KMS-11 (cell line): ENCODE data around the gene KCNK13.

Experiments used
- H2AFZ ChIP-seq: fragments of 200-600 bp; sonication (generic); 2 replicates; pipeline ENCODE4 v1.6.1; 2016; ENCODE audit warnings: antibody characterized with exemption, mixed run types, low read depth
- H3K27ac ChIP-seq: fragments of 200-600 bp; sonication (generic); 2 replicates; pipeline ENCODE4 v1.6.1; 2016; ENCODE audit warnings: mild to moderate bottlenecking, mixed run types
- H3K27me3 ChIP-seq: fragments of 200-600 bp; sonication (generic); 2 replicates; pipeline ENCODE4 v1.6.1; 2017; ENCODE audit warnings: mild to moderate bottlenecking, low read depth, mixed run types, moderate library complexity; ENCODE audit not compliant: insufficient read depth
- H3K36me3 ChIP-seq: fragments of 200-600 bp; sonication (generic); 2 replicates; pipeline ENCODE4 v1.6.1; 2017; ENCODE audit warnings: mild to moderate bottlenecking, mixed run types; ENCODE audit not compliant: insufficient read depth
- H3K4me1 ChIP-seq: fragments of 200-600 bp; sonication (generic); 2 replicates; pipeline ENCODE4 v1.6.1; 2016; ENCODE audit warnings: mild to moderate bottlenecking, low read depth, mixed run types; ENCODE audit not compliant: poor library complexity, severe bottlenecking
- H3K4me2 ChIP-seq: fragments of 200-600 bp; sonication (generic); 2 replicates; pipeline ENCODE4 v1.7.0; 2016; ENCODE audit warnings: mild to moderate bottlenecking, mixed run types
- H3K4me3 ChIP-seq: fragments of 200-600 bp; sonication (generic); IDR thresholded peaks from 2 replicates; pipeline ENCODE4 v1.6.1; 2017; ENCODE audit warnings: low read depth, low read length, mixed read lengths; ENCODE audit not compliant: insufficient read depth
- H3K79me2 ChIP-seq: fragments of 200-600 bp; sonication (generic); 2 replicates; pipeline ENCODE4 v1.6.1; 2016; ENCODE audit warnings: low read depth, mixed run types; ENCODE audit not compliant: insufficient read depth
- H3K9ac ChIP-seq: fragments of 200-600 bp; sonication (generic); 2 replicates; pipeline ENCODE4 v1.6.1; 2016; ENCODE audit warnings: mild to moderate bottlenecking, mixed run types
- H4K20me1 ChIP-seq: fragments of 200-600 bp; sonication (generic); 2 replicates; pipeline ENCODE4 v1.6.1; 2016; ENCODE audit warnings: mild to moderate bottlenecking, mixed run types; ENCODE audit not compliant: insufficient read depth
- CTCF ChIP-seq: fragments of 200-600 bp; sonication (generic); conservative IDR thresholded peaks from 2 replicates; pipeline ENCODE4 v1.6.1; 2017; ENCODE audit warnings: low read depth, mild to moderate bottlenecking, antibody characterized with exemption, low read length, moderate library complexity, mixed read lengths

Gene KCNK13

GRCh38 chr14:90132821-90133570, 71.2 kb downstream of the KCNK13 start:
- TF ChIP-seq CTCF = no peak
- H4K20me1 ChIP-seq = no peaks in the 10 kb centered on the region
- no peaks in the 10 kb centered on the region for H3K79me2 ChIP-seq
- H3K4me1 ChIP-seq = no peaks in the 10 kb centered on the region
- no peak overlapping the region for H3K4me2 ChIP-seq
- H3K9ac ChIP-seq = no peak overlapping the region
- no peak overlapping the region for H3K4me3 ChIP-seq
- H3K36me3 ChIP-seq = no peaks in the 10 kb centered on the region
- H3K27ac ChIP-seq = no peak overlapping the region
- H2AFZ ChIP-seq = no peak overlapping the region
- H3K27me3 ChIP-seq = no peaks in the 10 kb centered on the region

- no peaks in the 10 kb centered on the region for H3K27me3 ChIP-seq
- H3K79me2 ChIP-seq = no peaks in the 10 kb centered on the region
- no peak overlapping the region for H3K4me2 ChIP-seq
- H3K27ac ChIP-seq = no peak overlapping the region
- H3K4me3 ChIP-seq = no peak overlapping the region
- no peaks in the 10 kb centered on the region for H3K36me3 ChIP-seq
- no peaks in the 10 kb centered on the region for H3K4me1 ChIP-seq
- no peak overlapping the region for H2AFZ ChIP-seq
- TF ChIP-seq CTCF = no peak
- H3K9ac ChIP-seq = no peak overlapping the region
- no peaks in the 10 kb centered on the region for H4K20me1 ChIP-seq
These were observed 75.1 kb downstream of the KCNK13 start for GRCh38 chr14:90136904-90137303.

GRCh38 chr14:90137807-90138206, 76.0 kb downstream of the KCNK13 start:
- H3K79me2 ChIP-seq = no peaks in the 10 kb centered on the region
- H3K4me1 ChIP-seq = no peaks in the 10 kb centered on the region
- H3K27ac ChIP-seq = no peak overlapping the region
- no peak overlapping the region for H3K4me2 ChIP-seq
- no peaks in the 10 kb centered on the region for H3K27me3 ChIP-seq
- H3K4me3 ChIP-seq = no peak overlapping the region
- H2AFZ ChIP-seq = no peak overlapping the region
- no peak for TF ChIP-seq CTCF
- no peak overlapping the region for H3K9ac ChIP-seq
- no peaks in the 10 kb centered on the region for H4K20me1 ChIP-seq
- no peaks in the 10 kb centered on the region for H3K36me3 ChIP-seq

- Histone ChIP-seq H4K20me1 (no peaks in the 10 kb centered on the region), H3K79me2 (no peaks in the 10 kb centered on the region), H3K4me3 (no peak overlapping the region), H3K36me3 (no peaks in the 10 kb centered on the region), H2AFZ (no peak overlapping the region), H3K4me1 (no peaks in the 10 kb centered on the region), H3K27ac (no peak overlapping the region), H3K27me3 (no peaks in the 10 kb centered on the region), H3K4me2 (no peak overlapping the region), H3K9ac (no peak overlapping the region)
- TF ChIP-seq CTCF = no peak
These were observed 77.4 kb downstream of the KCNK13 start for GRCh38 chr14:90139199-90139598.
